ENCODE data around the gene DYNC1I2.

- TF ChIP-seq EZH2 (IDR thresholded peaks at IDR 0.05; ENCODE audit: borderline replicate concordance, low read depth, low read length, severe bottlenecking): no peak
- TF ChIP-seq CTCF (IDR thresholded peaks at IDR 0.05; ENCODE audit: extremely low read depth in 1 of 2, insufficient read depth in 1 of 2, low read depth in 1 of 2, low read length in 2 of 2): no peak
- TF ChIP-seq POLR2A (IDR thresholded peaks at IDR 0.05; ENCODE audit: low read depth, low read length): no peak
- TF ChIP-seq MYC (IDR thresholded peaks at IDR 0.05; ENCODE audit: low read depth, low read length): no peak
- TF ChIP-seq FOS (IDR thresholded peaks at IDR 0.05; ENCODE audit: borderline replicate concordance, insufficient read depth, low read length): no peak
Measured at GRCh38 chr2:171688129-171688465, 828 bp downstream of the DYNC1I2 start.
